22Rv1 (cell line): ENCODE results near the gene CCDC86.

Experiments
- CTCF ChIP-seq: fragments of 450-650 bp; IDR thresholded peaks from 2 replicates; pipeline ENCODE4 v1.5.1; 2017; ENCODE audit warnings: mild to moderate bottlenecking
- ZFX ChIP-seq: fragments of 450-650 bp; IDR thresholded peaks from 2 replicates; pipeline ENCODE4 v1.6.1; 2017; ENCODE audit warnings: antibody characterized with exemption, borderline replicate concordance

- TF ChIP-seq CTCF: no peak
- TF ChIP-seq ZFX: no peak
These were observed 11.3 kb upstream of the CCDC86 start for GRCh38 chr11:60830478-60831142.
